HAP-1 (cell line): ENCODE results near the gene ISX.

ENCODE experiments used
- DNase-seq, 2 experiments: peaks; one replicate each; pipeline ENCODE4 v3.0.0-alpha.2; 2016 to 2020; ENCODE audit warnings: low spot score in 2 of 2
- H3K27me3 ChIP-seq: fragments of 250-450 bp; sonication (Bioruptor Pico); 2 replicates; pipeline ENCODE4 v1.5.1; 2020; ENCODE audit warnings: low read depth, mild to moderate bottlenecking, moderate library complexity
- H3K36me3 ChIP-seq: fragments of 250-450 bp; sonication (Bioruptor Pico); replicated peaks from 2 replicates; pipeline ENCODE4 v1.5.1; 2020; ENCODE audit warnings: mild to moderate bottlenecking
- H3K4me1 ChIP-seq: fragments of 250-450 bp; sonication (Bioruptor Pico); 2 replicates; pipeline ENCODE4 v1.5.1; 2020; ENCODE audit warnings: mild to moderate bottlenecking
- H3K4me3 ChIP-seq: fragments of 250-450 bp; sonication (Bioruptor Pico); 2 replicates; pipeline ENCODE4 v1.5.1; 2020; ENCODE audit warnings: mild to moderate bottlenecking, moderate library complexity
- H3K9me3 ChIP-seq: fragments of 250-450 bp; sonication (Bioruptor Pico); 2 replicates; pipeline ENCODE4 v1.5.1; 2020; ENCODE audit warnings: mild to moderate bottlenecking, moderate library complexity
- in situ Hi-C: fragments of 300-500 bp; cut with MboI; formaldehyde crosslinking; loops from 3 replicates; pipeline ENCODE4 v1.14.3; 2020; ENCODE audit warnings: low sequenced_read_pairs, inconsistent platforms, mixed read lengths

ISX gene

DNA sequence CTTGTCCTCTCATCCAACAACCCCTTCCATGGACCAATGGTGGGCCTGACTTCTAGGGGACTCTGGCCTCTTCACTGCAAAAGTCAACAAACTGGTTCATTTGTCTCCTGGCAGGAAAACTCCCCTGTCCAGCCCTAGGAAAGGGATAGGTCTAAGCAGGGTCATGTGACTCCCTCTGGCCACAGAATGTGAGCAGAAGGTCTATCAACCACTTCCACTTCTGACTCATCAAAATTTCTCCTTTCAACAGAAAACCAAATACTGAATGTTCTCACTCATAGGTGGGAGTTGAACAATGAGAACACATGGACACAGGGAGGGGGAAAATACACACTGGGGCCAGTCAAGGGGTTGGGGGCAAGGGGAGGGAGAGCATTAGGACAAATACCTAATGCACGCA, 1.3 kb upstream of the ISX start:
- no peaks in the 10 kb centered on the region for H3K27me3 ChIP-seq
- H3K4me3 ChIP-seq: no peak overlapping the region
- DNase-seq: no peak
- H3K4me1 ChIP-seq: no peaks in the 10 kb centered on the region
- no peaks in the 10 kb centered on the region for H3K9me3 ChIP-seq
- H3K36me3 ChIP-seq: no peaks in the 10 kb centered on the region
- in situ Hi-C loops: no loop called here

DNA sequence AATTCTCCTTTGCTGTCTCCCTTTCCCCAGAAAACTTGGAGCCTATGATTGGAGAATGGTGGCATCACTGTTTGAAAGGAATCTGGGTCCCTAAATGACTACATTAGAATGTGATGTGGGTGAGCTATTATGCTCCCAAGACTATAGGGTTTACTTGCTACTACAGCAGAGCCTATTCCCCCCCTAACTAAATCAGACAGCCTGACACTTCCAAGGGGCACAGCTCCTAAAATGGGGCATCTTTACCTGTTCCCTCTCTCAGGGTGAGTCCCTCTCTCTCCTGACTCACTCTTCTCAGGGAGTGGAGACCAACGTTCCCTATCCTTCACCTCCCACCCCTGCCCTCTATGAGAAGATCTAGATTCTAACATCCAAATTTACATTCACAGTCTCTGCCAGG, 775 bp upstream of the ISX start:
- H3K36me3 ChIP-seq: no peaks in the 10 kb centered on the region
- no peaks in the 10 kb centered on the region for H3K4me1 ChIP-seq
- DNase-seq: no peak
- no peaks in the 10 kb centered on the region for H3K9me3 ChIP-seq
- in situ Hi-C loops: no loop called here
- H3K27me3 ChIP-seq: no peaks in the 10 kb centered on the region
- H3K4me3 ChIP-seq: no peak overlapping the region

DNA sequence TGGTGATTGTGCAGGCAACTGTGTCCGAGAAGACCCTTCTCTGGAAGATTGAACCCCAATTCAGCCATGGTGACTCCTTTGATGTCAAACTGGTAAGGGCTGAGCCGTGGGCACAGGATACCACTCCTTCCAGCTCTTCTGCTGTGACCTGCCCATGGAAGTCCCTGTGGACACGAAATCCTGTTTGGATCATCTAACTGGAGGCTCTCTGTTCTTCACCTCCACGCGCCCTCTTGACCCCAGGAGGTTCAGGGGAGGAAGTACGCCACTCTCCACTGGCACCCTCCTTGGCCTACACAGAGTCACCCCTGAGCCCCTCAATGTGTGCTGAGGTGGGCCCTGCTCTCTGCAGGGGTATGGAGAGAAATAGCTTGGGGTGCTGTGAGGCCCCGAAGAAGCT, 810 bp downstream of the ISX start:
- DNase-seq: no peak
- no peaks in the 10 kb centered on the region for H3K36me3 ChIP-seq
- H3K4me1 ChIP-seq: no peaks in the 10 kb centered on the region
- no peaks in the 10 kb centered on the region for H3K27me3 ChIP-seq
- H3K9me3 ChIP-seq: no peaks in the 10 kb centered on the region
- in situ Hi-C loops: no loop called here
- H3K4me3 ChIP-seq: no peak overlapping the region

DNA sequence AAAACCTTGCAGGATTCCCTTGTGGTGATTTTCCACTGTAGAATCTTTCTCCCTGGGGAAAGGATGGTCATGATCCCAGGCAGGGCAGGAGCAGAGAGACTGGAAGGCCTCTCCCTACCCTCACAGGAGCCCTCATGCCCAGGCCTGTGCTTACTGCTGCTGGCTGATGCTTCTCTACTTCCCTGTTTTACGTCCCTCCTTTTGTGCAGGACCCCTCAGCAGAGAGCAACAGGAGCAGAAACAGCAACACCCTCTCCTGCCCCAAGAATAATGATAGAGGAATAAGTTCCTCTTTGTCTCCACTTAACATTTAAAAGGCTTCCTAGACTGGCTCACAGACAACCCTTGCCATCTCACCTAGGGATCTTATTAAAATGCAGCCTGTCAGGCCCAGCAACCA, 3.6 kb downstream of the ISX start:
- in situ Hi-C loops: no loop called here
- no peaks in the 10 kb centered on the region for H3K4me1 ChIP-seq

DNA sequence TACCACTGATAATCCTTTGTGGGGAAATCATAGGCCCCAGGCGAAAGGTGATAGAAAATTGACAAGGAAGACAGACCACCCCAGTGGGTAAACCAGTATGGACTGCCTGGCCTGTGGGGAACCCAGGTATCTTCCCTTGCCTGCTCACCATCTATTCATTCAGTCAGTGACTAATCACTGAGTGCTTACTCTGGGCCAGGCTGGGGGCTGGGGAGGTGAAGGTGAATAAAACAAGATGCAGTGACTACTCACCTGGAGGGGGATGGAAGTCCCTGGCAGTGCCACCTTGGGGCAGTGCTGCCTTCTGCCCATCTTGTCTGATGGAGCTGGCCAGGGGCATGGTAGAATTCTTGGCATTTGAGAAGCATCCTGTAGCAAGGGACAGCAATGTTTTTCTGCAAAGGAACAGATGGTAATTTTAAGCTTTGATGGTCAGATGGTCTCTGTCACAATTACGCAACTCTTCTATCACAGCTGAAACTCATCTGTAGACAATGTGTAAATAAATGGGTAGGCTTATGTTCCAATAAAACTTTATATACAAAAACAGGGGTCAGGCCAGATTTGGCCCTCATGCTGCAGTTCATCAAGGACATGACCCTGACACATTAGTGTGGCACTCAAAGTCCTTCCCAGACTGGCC, 4.6 kb downstream of the ISX start:
- in situ Hi-C loops: no loop called here
- Histone ChIP-seq H3K36me3 (no peaks in the 10 kb centered on the region), H3K4me3 (no peak overlapping the region), H3K4me1 (no peaks in the 10 kb centered on the region), H3K9me3 (no peaks in the 10 kb centered on the region), H3K27me3 (no peaks in the 10 kb centered on the region)
- DNase-seq: no peak

More for the DNA sequence above, 3.6 kb downstream of the ISX start:
- Histone ChIP-seq H3K9me3 (no peaks in the 10 kb centered on the region), H3K4me3 (no peak overlapping the region), H3K36me3 (no peaks in the 10 kb centered on the region), H3K27me3 (no peaks in the 10 kb centered on the region)
- no peak for DNase-seq

DNA sequence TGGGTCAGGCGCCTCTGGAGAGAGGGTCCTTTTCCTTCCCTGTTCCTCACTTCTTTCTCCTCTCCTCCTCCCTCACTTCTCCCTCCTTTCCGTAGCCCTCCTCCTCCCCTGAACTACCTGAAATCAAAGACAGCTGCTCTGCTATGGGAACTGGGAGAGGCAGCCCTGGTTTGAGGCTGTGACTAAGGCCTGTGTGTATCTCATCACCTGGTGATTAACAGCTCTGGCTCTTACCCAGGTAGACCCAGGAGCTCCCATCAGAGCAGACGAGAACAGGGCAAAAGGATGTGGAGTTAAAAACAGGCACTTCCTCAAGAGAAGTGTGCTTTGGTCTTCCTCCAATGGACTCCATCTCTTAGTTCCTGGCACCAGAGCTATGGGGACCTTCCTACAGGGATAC, 5.8 kb downstream of the ISX start:
- H3K9me3 ChIP-seq: no peaks in the 10 kb centered on the region
- no peak for DNase-seq
- no peaks in the 10 kb centered on the region for H3K27me3 ChIP-seq
- H3K4me3 ChIP-seq: no peak overlapping the region
- no peaks in the 10 kb centered on the region for H3K36me3 ChIP-seq
- in situ Hi-C loops: no loop called here
- H3K4me1 ChIP-seq: no peaks in the 10 kb centered on the region

DNA sequence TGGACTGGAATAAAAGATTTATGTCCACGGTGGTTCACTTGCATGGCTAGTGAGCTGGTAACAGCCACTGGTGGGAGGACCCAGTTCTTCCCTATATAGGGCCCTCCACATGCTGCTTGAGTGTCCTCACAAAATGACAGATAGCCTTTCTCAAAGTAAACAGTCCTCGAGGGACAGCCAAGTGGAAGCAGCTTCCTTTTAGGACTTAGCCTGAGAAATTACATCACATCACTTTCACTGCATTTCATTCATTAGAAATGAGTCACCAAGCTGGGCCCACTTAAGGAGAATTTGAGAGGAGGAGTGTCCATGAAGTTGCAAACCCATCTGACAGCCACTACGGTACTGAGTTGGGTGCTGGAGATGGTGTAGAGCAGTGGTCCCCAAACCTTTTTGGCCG, 7.0 kb downstream of the ISX start:
- no peaks in the 10 kb centered on the region for H3K27me3 ChIP-seq
- H3K9me3 ChIP-seq: no peaks in the 10 kb centered on the region
- H3K36me3 ChIP-seq: no peaks in the 10 kb centered on the region
- DNase-seq: no peak
- no peak overlapping the region for H3K4me3 ChIP-seq
- in situ Hi-C loops: no loop called here
- H3K4me1 ChIP-seq: no peaks in the 10 kb centered on the region

DNA sequence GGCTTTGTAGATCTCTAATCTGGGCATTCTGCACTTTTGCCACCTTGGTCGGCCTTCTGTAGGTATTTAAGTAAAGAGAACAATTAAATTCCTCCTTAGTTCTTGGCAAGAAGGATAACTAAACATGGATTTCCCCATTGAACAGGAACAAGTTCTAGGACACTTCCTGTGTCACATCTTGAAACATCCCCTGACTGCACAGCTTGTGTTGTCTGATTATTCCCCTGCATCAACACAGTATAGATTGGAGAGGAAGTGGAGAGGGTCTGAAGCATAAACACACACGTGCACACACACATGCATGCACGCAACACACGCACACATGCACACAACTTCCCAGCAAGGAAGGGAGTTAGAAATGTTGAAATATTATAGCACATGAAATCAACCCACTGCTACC, 8.6 kb downstream of the ISX start:
- DNase-seq: no peak
- H3K4me1 ChIP-seq: no peaks in the 10 kb centered on the region
- H3K36me3 ChIP-seq: no peaks in the 10 kb centered on the region
- in situ Hi-C loops: no loop called here
- H3K27me3 ChIP-seq: peaks cover 3% of the 10 kb centered on the region; the same call in 1 of the 2 replicates
- H3K4me3 ChIP-seq: no peak overlapping the region
- H3K9me3 ChIP-seq: no peaks in the 10 kb centered on the region

DNA sequence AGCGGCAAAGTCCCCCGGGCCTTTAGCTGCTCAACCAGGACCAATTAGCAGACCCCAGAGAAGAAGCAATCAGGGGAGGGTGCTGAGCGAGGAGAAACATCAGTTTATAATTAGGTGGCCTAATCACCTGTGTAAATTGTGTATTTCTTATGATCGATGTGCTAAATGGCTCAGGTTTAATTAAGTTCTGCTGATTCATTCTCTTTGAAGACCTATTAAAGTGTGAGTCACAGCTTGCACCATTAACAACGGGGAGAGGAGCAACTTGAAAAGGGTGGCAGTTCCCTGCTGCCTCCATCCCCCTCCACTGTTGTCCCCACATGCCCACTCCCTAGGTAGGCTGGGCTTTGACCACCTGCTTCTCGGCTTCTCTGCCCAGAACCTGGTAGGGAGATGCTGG, 10.7 kb downstream of the ISX start:
- no peaks in the 10 kb centered on the region for H3K4me1 ChIP-seq
- H3K9me3 ChIP-seq: no peaks in the 10 kb centered on the region
- H3K36me3 ChIP-seq: no peaks in the 10 kb centered on the region
- peaks cover 3% of the 10 kb centered on the region for H3K27me3 ChIP-seq
- DNase-seq: no peak
- H3K4me3 ChIP-seq: no peak overlapping the region
- in situ Hi-C loops: no loop called here

DNA sequence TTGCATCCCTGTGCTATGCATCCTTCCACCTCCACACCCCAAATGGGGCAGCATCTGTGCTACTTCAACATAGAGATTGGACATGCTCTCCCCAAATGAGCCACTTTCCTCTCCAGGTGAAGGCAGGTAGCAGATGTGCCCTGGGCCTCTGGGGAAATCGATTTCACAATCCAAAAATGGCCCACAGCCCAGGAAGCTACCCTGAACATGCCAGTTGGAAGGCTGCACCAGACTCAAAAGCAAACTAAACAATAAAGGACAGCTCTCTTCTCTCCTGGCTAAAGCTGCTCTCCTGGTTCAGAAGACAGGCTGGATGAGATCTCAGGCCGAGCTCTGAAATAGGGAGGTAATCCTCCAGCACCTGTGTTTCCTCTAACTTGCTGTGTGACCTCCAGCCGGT, 19.7 kb downstream of the ISX start:
- no peak overlapping the region for H3K4me3 ChIP-seq
- in situ Hi-C loops: no loop called here

DNA sequence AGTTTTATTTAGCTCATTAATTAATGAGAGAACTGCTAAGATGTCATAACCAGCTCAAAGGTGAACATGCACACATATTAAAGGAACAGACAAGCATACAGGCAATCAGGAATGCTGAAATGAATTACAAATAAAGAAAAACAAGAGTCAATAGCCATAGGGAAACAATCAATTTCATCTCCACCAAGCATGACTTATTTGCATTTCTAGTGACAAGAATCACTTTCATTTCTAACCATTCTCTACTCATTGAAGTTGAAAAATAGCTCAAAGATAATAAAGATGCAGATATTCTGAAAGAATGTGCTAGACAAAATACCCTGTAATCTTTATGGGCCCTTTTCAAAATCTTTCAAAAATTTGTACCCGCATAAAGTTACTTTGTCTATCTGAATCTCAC, 23.2 kb downstream of the ISX start:
- no peak for DNase-seq
- in situ Hi-C loops: no loop called here
- Histone ChIP-seq H3K4me1 (no peaks in the 10 kb centered on the region), H3K36me3 (no peaks in the 10 kb centered on the region), H3K4me3 (no peak overlapping the region), H3K27me3 (no peaks in the 10 kb centered on the region), H3K9me3 (no peaks in the 10 kb centered on the region)

More for the DNA sequence above, 19.7 kb downstream of the ISX start:
- H3K36me3 ChIP-seq: no peaks in the 10 kb centered on the region
- H3K9me3 ChIP-seq: no peaks in the 10 kb centered on the region
- H3K27me3 ChIP-seq: no peaks in the 10 kb centered on the region
- DNase-seq: no peak
- no peaks in the 10 kb centered on the region for H3K4me1 ChIP-seq

DNA sequence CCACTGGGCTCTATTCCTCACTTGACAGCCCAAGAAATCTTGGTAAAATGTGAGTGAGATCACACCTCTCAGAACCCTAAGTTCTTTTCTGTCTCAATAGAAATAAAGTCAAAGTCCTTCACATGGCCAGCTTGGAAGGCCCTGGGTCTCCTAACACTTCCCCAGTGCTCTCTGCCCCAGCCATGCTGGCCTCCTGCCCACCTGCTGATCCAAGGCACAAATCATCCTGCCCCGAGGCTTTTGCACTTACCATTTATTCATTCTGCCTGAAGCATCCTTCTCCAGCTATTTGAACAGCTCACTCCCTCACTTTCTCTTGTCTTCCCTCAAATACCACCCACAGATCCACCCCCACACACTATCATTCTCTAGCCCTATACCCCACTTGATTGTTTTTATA, 26.4 kb downstream of the ISX start:
- in situ Hi-C loops: no loop called here
- no peaks in the 10 kb centered on the region for H3K4me1 ChIP-seq
- H3K4me3 ChIP-seq: no peak overlapping the region
- H3K9me3 ChIP-seq: no peaks in the 10 kb centered on the region
- H3K27me3 ChIP-seq: no peaks in the 10 kb centered on the region
- DNase-seq: no peak
- H3K36me3 ChIP-seq: no peaks in the 10 kb centered on the region

DNA sequence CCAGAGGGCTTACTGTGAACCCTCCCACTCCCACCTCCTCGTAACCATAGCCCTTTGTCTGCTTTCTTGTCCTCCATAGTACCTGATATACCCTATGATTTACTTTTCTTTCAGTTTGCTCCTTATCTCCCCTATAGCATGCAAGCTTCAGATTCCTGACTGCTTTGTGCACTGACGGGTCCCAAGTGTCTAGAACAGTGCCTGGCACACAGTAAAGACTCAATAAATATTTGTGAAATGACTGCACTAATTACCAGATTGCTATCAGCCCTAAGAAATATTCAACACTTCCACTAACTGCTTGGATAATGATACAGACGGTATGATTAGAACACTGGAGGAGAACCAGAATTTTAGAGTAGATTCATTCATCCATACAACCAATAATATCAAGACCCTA, 33.0 kb downstream of the ISX start:
- Histone ChIP-seq H3K9me3 (no peaks in the 10 kb centered on the region), H3K36me3 (no peaks in the 10 kb centered on the region), H3K4me3 (no peak overlapping the region), H3K27me3 (no peaks in the 10 kb centered on the region), H3K4me1 (no peaks in the 10 kb centered on the region)
- in situ Hi-C loops: no loop called here
- DNase-seq: no peak

DNA sequence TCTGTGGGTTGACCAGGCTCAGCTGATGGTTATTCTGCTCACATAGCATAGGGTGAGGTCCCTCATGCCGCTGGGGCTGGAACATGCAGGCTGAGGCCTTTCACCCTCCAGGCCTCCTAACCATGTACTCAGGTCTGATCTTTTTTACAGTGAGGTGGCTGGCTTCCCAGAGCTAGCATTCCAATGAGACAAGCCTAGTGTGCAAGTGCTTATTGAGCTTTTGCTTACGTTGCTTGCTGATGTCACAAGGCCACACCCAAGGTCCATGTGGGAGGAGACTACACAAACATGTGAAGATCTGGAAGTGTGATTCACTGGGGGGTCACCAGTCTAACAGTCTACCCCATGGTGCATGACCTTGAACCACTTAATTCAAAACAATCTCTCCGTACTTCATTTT, 33.9 kb downstream of the ISX start:
- no peak for DNase-seq
- no peak overlapping the region for H3K4me3 ChIP-seq
- no peaks in the 10 kb centered on the region for H3K4me1 ChIP-seq
- no peaks in the 10 kb centered on the region for H3K9me3 ChIP-seq
- H3K36me3 ChIP-seq: no peaks in the 10 kb centered on the region
- in situ Hi-C loops: no loop called here
- H3K27me3 ChIP-seq: no peaks in the 10 kb centered on the region

DNA sequence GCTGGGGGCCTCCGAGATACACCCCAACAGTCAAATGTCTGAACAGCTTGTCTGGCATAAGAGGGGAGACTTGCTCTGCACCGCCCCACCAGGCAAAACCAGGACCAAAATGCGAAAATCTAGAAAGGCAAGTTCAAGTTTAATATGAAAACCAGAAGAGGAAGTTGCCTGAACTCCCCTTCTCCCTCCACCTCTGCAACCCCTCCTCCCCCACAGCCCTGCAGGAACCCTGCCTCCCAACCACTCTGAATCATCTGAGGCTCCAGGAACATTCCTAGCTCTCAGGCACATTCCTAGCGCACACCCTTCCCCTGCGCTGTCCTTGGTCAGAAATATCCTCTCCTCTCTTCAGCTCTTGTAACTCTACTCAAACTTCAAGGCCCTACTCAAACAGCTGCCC, 36.7 kb downstream of the ISX start:
- in situ Hi-C loops: no loop called here

More for the DNA sequence above, 36.7 kb downstream of the ISX start:
- Histone ChIP-seq H3K9me3 (no peaks in the 10 kb centered on the region), H3K36me3 (no peaks in the 10 kb centered on the region), H3K4me1 (no peaks in the 10 kb centered on the region), H3K4me3 (no peak overlapping the region), H3K27me3 (peaks cover 5% of the 10 kb centered on the region; the same call in 1 of the 2 replicates)
- no peak for DNase-seq
